Parathyroid adenoma (tissue), 2 donors: ENCODE measurements around the gene RIOK3.
"Not testable (repeated sequence)": the region's sequence is repeated elsewhere in the genome, so short reads cannot be mapped to it uniquely, and the experiment has no call there.

Source experiments
- H2AFZ ChIP-seq: fragments of 300-600 bp; sonication (generic); one replicate; pipeline ENCODE4 v1.7.0; 2017; ENCODE audit warnings: antibody characterized with exemption, mild to moderate bottlenecking
- H3K27ac ChIP-seq: fragments of 300-600 bp; sonication (generic); one replicate; pipeline ENCODE4 v1.7.0; 2017
- H3K27me3 ChIP-seq: fragments of 300-600 bp; sonication (generic); one replicate; pipeline ENCODE4 v1.7.0; 2017; ENCODE audit warnings: low read length; ENCODE audit not compliant: control insufficient read depth, insufficient read depth
- H3K36me3 ChIP-seq: fragments of 300-600 bp; sonication (generic); one replicate; pipeline ENCODE4 v1.7.0; 2017; ENCODE audit warnings: low read length; ENCODE audit not compliant: control insufficient read depth, insufficient read depth
- H3K4me1 ChIP-seq: fragments of 300-600 bp; sonication (generic); one replicate; pipeline ENCODE4 v1.7.0; 2017; ENCODE audit warnings: control low read depth
- H3K4me2 ChIP-seq: fragments of 300-600 bp; sonication (generic); one replicate; pipeline ENCODE4 v1.7.0; 2017; ENCODE audit warnings: low read length
- H3K4me3 ChIP-seq: fragments of 300-600 bp; sonication (generic); one replicate; pipeline ENCODE4 v1.7.0; 2017; ENCODE audit warnings: low read depth, low read length
- H3K79me2 ChIP-seq: fragments of 300-600 bp; sonication (generic); one replicate; pipeline ENCODE4 v1.7.0; 2017; ENCODE audit warnings: control low read depth
- H3K9ac ChIP-seq: fragments of 300-600 bp; sonication (generic); one replicate; pipeline ENCODE4 v1.7.0; 2017; ENCODE audit warnings: mild to moderate bottlenecking
- H3K9me3 ChIP-seq: fragments of 300-600 bp; sonication (generic); one replicate; pipeline ENCODE4 v1.7.0; 2017; ENCODE audit warnings: low read length; ENCODE audit not compliant: control insufficient read depth
- CTCF ChIP-seq: fragments of 300-600 bp; sonication (generic); IDR thresholded peaks from one replicate; pipeline ENCODE4 v1.7.0; 2017; ENCODE audit warnings: antibody characterized with exemption, mild to moderate bottlenecking
- donor health status: primary hyperparathyroidism.

Gene RIOK3

DNA sequence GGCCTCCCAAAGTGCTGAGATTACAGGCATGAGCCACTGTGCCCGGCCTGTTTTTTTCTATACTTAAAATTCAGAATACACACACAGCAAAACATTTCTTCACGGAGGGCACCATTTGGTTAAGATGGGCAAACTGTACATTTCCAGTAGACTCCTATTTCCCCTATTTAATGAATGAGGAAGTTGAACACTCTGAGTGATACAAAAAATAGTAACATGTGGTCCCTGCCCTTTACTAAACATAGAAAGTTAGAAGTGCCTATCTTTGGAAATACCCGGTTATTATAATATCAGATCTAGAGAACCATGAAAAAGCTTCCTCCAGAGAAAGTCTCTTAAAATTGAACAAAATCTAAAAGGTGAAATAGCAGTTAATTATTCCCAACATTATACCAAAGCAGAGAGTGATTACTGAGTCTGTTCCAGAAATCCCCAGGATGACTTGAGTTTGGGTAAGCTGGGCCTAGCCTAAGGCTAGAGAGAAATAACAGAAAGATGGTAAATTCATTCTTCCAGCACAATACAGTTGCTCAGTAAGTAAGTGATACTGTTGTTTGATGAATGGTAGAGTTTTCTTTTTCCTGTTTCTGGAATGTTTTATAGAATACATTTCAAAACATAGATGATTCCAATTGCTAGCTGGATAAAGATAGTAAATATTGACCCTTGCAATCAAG, 26.9 kb downstream of the RIOK3 start:
- TF ChIP-seq CTCF, result no peak
- H3K4me3 ChIP-seq, result no peak overlapping the region
- H3K36me3 ChIP-seq, result no peaks in the 10 kb centered on the region
- no peak overlapping the region for H2AFZ ChIP-seq
- no peaks in the 10 kb centered on the region for H3K27me3 ChIP-seq
- H3K9ac ChIP-seq, result no peak overlapping the region
- no peak overlapping the region for H3K27ac ChIP-seq
- H3K4me2 ChIP-seq, result no peak overlapping the region
- no peaks in the 10 kb centered on the region for H3K79me2 ChIP-seq
- H3K9me3 ChIP-seq, result no peaks in the 10 kb centered on the region
- H3K4me1 ChIP-seq, result peaks cover 4% of the 10 kb centered on the region

DNA sequence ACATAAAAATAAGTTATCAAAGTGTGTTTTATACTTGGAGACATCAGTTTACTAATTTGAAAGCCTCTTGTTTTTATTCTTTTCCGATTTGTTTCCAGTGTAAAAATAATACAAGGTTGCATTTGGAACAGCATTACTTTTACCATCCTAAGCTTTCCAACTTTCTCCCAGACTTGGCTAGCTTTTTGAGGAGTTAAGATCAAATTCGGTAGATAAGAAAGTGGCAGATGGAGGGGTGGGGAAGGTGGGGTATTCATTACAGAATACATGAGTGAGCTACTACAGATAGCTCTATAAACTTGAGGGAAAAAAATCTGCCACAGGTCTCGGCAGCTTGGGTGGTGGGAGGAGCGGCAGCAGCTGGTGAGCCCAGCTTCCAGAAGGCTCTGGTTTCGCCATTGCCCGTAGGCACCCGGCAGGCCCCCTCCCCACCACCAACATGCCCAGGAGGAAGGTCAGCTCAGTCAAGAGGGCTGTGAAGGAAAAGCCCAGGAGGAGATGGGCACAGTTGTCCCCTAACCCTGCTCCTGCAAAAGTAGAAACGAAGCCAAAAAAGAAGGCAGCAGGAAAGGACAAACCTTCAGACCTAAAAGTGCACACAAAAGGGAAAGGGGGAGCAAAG, 31.6 kb downstream of the RIOK3 start:
- H3K27ac ChIP-seq, result no peak overlapping the region
- H3K9me3 ChIP-seq, result no peaks in the 10 kb centered on the region
- no peak overlapping the region for H3K4me3 ChIP-seq
- no peaks in the 10 kb centered on the region for H3K4me1 ChIP-seq
- no peak overlapping the region for H2AFZ ChIP-seq
- H3K9ac ChIP-seq, result no peak overlapping the region
- H3K36me3 ChIP-seq, result no peaks in the 10 kb centered on the region
- TF ChIP-seq CTCF, result no peak
- no peaks in the 10 kb centered on the region for H3K79me2 ChIP-seq
- H3K4me2 ChIP-seq, result no peak overlapping the region
- H3K27me3 ChIP-seq, result no peaks in the 10 kb centered on the region

DNA sequence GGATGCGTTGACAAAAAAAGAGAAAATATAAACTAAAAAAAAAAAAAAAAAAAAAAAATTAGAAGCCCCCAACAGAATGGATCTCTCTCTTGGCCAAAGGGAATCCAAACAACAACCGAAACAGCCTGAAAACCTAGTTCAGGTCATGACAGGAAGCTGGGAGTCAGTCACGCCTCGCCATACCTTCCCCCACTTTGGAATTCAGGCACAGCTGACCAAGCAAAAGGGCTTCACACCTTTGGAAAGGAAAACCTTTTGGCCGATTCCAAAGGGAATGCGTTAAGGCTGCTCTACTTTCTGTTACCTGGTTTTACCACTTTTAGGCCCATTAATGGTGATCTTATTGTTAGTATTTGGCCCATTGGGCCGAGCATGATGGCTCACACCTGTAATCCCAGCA, 32.3 kb downstream of the RIOK3 start:
- Histone ChIP-seq H3K4me2 (no peak overlapping the region), H3K27me3 (no peaks in the 10 kb centered on the region), H3K27ac (no peak overlapping the region), H3K9me3 (no peaks in the 10 kb centered on the region), H3K4me1 (no peaks in the 10 kb centered on the region), H3K4me3 (no peak overlapping the region), H3K36me3 (no peaks in the 10 kb centered on the region), H3K79me2 (no peaks in the 10 kb centered on the region), H3K9ac (no peak overlapping the region), H2AFZ (no peak overlapping the region)
- no peak for TF ChIP-seq CTCF

- no peak overlapping the region for H3K9ac ChIP-seq
- H3K36me3 ChIP-seq, result no peaks in the 10 kb centered on the region
- no peaks in the 10 kb centered on the region for H3K9me3 ChIP-seq
- H3K4me1 ChIP-seq, result no peaks in the 10 kb centered on the region
- H3K79me2 ChIP-seq, result no peaks in the 10 kb centered on the region
- TF ChIP-seq CTCF, result no peak
- no peak overlapping the region for H3K27ac ChIP-seq
- peak overlapping the region; percentile 31 for H2AFZ ChIP-seq
- H3K4me3 ChIP-seq, result peak overlapping the region; percentile 17
- no peaks in the 10 kb centered on the region for H3K27me3 ChIP-seq
- H3K4me2 ChIP-seq, result peak overlapping the region; percentile 67
Observed at GRCh38 chr18:23487738-23488570, 34.9 kb downstream of the RIOK3 start.

DNA sequence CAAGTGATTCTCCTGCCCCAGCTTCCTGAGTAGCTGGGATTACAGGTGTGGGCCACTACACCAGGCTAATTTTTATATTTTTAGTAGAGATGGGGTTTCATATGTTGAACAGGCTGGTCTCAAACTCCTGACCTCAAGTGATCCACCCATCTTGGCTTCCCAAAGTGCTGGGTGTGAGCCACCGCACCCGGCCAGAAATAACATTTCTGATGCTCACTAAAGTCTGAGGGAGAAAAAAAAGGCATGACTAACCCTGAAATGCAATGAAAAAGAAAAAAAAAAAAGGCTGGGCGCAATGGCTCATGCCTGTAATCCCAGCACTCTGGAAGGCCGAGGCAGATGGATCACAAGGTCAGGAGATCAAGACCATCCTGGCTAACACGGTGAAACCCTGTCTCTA, 36.5 kb downstream of the RIOK3 start:
- H3K4me3 ChIP-seq, H3K27me3 ChIP-seq, H3K36me3 ChIP-seq, H3K27ac ChIP-seq, H3K79me2 ChIP-seq, H3K4me1 ChIP-seq, H2AFZ ChIP-seq, H3K9ac ChIP-seq, H3K4me2 ChIP-seq, H3K9me3 ChIP-seq: not testable (repeated sequence)
